Hematopoietic multipotent progenitor cell treated with erythropoietin and hydrocortisone succinate and interleukin-3 and kit ligand, for 17 days (in vitro differentiated cells): ENCODE data around the gene TTC24.
"Not testable (repeated sequence)": the region's sequence is repeated elsewhere in the genome, so short reads cannot be mapped to it uniquely, and the experiment has no call there.

Experiments
- DNase-seq: peaks from one replicate; pipeline ENCODE4 v3.0.0-alpha.2; 2015; ENCODE audit warnings: low spot score

TTC24 gene

DNA sequence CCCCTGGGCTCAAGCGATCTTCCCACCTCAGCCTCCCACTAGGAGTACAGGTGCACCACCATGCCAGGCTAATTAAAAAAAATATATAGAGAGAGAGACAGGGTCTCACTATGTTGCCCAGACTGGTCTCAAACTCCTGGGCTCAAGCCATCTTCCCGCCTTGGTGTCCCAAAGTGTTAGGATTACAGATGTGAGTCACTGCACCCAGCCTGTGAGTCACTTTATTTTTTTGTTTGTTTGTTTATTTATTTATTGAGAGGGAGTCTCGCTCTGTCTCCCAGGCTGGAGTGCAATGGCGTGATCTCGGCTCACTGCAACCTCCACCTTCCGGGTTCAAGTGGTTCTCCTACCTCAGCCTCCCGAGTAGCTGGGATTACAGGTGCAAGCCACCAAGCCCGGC is 8.4 kb downstream of the TTC24 start:
- DNase-seq, result not testable (repeated sequence)

DNA sequence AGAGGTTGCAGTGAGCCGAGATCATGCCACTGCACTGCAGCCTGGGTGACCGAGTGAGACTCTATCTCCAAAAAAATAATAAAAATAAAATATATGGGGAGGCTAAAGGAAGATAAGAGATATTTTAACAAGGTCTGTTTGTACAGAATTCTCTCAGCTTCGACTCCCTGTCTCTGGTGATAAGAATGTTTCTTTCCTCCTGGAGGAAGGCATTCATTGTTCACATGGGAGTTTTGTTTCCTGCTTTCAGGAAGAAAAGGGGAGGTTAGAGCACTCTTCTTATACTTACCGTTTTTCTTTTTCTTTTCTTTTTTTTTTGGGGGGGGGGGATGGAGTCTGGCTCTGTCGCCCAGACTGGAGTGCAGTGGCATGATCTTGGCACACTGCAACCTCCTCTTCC is 10.0 kb downstream of the TTC24 start:
- DNase-seq, result no peak

DNA sequence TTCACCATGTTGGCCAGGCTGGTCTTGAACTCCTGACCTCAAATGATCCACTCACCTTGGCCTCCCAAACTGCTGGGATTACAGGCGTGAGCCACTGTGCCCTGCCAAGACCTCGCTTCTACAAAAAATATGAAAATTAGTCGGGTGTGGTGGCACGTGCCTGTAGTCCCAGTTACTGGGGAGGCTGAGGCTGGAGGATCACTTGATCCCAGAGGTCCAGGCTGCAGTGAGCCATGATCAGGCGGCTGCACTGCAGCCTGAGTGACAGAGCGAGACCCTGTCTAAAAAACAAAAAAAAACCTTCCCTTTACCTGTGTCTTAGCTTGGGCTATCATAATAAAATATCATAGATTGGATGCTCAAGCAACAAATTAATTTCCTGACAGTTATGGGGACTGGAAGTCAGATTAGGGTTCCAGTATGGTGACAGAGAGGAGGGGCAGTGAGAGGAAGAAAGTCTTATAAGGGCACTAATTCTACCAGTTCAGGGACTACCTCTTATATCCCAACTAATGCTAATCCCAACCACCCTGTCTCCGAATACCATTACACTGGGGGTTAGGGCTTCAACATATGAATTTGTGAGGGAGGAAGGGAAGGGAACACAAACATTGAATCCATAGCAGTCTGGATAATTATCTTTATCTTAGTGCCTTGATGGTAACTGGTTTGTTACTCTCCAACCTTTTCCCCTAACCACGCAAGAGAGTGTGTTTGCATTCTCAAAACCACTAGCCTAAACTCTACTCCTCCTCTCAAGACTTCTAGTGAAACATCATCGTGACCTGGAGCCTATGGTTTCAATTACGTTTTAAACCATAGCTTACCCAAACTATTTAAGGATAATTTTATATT is 11.0 kb downstream of the TTC24 start:
- no peak for DNase-seq

DNA sequence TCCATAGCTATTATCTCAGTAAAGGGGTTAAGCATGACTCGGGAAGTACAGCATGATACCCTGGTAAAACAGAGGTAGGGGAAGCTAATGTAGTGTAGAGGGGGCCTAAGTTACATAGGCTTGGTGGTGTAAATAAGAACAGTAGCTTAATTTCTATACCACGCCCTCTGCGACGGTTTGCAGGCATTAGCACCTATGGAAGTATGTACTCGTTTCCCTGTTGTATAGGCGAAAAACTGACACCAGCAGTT is 11.6 kb downstream of the TTC24 start:
- no peak for DNase-seq

DNA sequence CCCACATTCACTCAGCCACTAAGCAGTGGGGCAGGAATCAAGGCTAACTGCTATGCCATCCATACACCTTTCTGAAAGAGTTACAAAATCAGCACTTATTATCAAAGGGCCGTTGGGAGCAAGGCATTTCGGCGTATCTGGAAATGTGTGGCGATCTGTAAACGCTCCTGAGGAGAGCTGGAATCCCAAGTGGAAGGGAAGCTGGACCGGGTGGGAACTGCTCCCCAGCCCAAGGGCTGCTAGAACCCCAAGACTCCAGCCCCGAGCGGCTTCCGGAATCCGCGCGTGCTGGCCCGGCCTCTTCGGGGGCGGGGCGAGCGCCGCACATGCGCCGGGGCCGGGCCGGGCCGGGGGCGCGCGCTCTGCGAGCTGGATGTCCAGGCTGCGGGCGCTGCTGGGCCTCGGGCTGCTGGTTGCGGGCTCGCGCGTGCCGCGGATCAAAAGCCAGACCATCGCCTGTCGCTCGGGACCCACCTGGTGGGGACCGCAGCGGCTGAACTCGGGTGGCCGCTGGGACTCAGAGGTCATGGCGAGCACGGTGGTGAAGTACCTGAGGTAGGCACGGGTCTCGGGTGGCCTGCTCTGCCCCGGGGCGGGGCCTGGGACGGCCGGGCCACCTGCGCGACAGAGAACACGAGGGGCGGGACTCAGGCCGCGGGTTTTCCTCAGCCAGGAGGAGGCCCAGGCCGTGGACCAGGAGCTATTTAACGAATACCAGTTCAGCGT is 12.1 kb downstream of the TTC24 start, which contains the start of gene NAXE:
TSS of gene NAXE (plus strand) at position 345 of the 726 bp plus-strand sequence. CDS start at position 374, 29 bp downstream.
- DNase-seq, result peak; percentile 56

DNA sequence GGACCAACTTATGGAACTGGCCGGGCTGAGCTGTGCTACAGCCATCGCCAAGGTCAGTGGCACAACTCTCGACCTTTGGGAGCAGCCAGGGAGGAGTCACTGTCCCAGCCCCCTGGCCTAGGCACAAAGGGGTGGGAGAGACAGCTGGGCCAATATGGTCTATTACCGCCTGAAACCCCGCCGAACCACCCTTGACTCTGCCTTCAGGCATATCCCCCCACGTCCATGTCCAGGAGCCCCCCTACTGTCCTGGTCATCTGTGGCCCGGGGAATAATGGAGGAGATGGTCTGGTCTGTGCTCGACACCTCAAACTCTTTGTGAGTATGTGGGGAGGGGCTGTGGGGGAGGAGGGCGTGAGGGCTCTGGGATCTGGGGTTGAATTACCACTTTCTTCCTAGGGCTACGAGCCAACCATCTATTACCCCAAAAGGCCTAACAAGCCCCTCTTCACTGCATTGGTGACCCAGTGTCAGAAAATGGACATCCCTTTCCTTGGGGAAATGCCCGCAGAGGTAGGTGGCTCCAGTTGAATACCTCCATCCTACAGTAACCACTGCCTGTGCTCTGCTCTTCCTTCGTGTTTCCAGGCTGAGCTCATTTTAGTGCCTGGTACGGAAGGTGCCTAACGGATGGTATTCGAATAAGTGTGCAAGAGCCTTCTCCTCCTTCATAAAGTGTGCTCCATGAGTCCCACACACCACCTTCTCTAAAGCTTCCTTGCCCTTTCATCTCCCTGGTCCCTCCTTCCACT is 12.8 kb downstream of the TTC24 start:
- DNase-seq, result no peak

DNA sequence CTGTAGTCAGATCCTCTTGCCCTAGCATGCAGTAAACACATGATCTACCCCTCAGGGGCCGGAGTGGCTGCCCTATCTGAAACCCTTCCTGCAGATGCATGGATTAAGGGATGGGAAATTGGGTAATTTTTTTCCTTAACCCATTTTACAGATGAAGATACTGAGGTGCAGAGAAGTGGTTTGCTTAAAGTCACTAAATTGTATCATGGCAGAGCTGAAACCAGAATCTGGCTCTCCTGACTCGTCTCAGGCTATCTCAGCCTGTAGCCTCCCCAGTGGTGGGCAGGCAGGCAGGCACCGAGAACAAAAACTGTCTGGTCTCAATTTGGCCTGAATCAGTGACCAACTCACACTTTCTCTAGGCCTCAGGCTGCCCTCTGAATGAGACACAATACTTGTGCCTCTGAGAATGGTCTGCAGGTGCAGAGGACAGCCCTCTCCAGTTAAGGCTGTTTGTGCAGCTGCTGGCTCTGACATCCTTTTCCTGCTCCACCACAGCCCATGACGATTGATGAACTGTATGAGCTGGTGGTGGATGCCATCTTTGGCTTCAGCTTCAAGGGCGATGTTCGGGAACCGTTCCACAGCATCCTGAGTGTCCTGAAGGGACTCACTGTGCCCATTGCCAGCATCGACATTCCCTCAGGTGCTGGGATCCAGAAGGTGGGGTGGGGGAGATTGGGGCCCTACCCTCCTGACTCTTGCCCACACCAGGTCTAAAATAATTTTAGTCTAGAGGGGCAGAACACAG is 13.6 kb downstream of the TTC24 start:
- DNase-seq, result no peak

DNA sequence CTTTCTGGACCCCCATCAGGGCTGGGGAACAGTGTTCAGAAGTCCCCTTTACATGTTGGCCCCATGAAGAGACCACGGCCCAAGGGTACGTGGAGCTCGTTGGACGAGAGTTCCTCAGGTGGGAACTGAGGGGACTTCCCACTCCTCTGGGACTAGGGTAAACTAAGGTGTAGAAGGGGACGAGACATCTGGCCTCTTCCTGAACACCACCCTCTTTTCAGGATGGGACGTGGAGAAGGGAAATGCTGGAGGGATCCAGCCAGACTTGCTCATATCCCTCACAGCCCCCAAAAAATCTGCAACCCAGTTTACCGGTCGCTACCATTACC is 14.1 kb downstream of the TTC24 start:
- no peak for DNase-seq

DNA sequence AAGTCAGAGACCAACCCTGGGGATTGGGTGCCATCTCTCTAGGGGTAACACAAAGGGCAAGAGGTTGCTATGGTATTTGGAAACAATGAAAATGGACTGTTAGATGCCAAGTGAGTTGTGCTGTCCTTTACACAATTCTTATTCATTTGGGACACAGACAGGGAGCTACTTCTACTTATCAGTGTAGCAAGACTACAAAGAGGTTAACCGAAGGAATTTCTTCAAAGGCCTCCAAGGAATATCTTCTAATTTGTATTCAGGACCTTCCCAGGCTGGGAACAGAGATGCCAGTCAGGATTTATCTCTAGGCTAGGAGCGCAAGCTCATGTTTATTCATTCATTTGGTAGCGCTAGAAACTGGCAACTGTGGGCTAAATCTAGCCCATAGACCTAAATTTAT is 14.7 kb downstream of the TTC24 start:
- DNase-seq, result no peak

DNA sequence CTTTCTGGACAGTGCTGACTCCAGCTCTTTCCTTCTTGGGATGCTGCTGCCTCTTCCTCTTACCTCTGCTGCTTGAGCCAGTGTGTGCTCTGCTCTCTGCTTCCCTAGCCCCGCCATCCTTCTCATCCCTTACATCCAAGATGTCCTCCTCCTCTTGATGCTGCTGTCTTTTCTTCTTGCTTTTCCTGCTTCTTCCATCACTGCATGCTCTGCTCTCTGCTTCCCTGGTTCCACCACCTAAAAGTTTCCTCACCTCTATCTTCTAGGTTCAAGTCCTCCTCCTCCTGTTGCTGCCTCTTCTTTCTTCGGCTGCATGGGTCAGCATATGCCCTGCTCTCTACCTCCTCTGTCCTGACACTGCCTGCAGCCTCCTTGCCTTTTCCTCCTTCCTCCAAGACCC is 15.5 kb downstream of the TTC24 start:
- no peak for DNase-seq

DNA sequence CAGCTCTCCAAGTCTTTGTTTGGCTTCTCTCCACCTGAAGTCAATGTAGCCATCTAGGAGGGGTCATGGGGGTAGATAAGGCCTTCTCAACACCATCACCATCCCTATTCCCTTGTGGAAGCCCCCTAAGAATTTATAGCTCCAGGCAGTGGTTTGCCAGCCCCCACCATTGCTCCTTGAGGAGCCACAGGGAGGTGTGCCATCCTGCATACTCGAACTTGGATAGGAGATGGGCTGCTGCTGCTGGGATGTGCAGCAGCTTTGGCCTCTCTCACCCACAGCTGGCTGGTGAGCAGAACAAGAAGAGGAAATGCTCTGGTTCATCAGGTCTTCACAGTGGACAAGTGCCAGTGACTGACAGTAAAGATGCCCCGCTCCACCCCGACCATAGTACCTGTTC is 16.9 kb downstream of the TTC24 start:
- DNase-seq, result no peak

DNA sequence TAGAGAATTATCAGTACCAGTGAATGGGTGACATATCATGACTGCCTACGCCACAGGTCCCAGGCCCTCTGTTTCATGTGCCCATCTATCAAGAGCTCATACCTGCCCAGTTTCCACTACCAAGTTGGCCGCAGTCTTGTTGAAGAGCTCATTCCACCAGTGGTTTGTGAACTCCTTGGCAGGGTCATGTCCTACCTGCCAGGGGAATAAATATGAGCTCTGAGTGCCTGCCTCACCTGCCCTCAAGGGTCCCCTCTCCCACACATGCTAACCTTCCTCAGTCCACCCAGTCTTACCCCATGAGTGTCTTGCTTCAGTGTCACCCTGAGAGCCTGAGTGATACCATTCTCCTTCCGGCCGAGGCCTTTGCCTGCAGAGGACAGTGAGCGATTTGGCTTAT is 18.6 kb downstream of the TTC24 start:
- DNase-seq, result no peak

DNA sequence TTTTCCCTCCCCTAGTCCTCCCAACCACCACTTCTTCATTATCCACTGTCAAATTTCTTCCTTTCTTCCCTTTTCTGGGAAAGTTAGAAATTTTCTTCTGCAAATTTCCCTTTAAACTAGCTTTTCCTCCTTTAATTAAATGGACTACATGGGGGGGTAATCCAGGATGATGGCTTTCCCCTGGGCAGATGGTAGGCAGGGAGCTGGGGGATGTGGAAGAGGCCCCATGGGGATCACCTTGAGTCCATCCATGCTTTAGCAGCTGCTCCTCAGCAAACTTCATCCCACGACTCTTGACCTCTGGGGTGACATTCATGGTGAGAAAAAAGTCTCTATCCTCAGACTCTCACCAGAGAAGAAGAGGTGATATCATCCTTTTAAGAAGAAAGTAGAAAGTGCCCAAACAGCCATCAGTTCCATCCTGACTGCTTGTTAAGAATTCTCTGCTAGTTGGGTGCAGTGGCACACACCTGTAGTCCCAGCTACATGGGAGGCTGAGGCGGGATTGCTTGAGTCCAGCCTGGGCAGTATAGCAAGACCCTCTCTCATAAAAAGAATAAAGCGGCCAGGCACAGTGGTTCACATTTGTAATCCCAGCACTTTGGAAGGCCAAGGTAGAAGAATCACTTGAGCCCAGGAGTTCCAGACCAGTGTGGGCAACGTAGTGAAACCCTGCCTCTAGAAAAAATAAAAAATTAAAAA is 19.4 kb downstream of the TTC24 start:
- no peak for DNase-seq

DNA sequence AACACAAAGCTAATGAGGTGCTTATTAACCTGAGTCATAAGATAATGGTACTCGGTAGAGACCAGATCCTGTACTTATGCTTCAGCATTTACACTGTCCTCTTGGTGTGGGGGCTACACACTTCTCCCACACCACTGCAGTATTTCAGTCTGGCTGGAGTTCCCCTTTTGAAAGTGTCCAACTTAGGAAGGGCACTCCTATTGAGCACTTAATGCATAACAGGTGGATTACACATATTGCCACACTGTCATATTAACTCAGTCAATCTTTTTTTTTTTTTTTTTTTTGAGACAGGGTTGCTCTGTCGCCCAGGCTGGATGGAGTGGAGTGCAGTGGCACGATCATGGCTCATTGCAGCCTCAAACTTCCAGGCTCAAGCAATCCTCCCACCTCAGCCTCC is 20.3 kb downstream of the TTC24 start:
- DNase-seq, result no peak

DNA sequence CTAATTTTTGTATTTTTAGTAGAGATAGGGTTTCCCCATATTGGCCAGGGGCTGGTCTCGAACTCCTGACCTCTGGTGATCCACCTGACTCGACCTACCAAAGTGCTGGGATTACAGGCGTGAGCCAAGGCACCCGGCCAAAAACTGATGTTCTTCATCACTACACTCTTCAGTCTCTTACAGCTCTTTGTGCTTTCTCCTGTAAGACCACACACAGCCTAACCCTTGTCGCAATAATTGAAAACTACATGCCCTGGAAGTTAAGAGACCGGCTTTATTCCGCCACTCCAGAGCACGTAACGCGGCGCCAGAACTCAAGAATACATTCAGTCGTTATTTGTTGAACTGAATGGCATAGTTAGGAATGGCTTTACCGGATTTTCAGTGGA is 21.2 kb downstream of the TTC24 start:
- DNase-seq, result no peak

DNA sequence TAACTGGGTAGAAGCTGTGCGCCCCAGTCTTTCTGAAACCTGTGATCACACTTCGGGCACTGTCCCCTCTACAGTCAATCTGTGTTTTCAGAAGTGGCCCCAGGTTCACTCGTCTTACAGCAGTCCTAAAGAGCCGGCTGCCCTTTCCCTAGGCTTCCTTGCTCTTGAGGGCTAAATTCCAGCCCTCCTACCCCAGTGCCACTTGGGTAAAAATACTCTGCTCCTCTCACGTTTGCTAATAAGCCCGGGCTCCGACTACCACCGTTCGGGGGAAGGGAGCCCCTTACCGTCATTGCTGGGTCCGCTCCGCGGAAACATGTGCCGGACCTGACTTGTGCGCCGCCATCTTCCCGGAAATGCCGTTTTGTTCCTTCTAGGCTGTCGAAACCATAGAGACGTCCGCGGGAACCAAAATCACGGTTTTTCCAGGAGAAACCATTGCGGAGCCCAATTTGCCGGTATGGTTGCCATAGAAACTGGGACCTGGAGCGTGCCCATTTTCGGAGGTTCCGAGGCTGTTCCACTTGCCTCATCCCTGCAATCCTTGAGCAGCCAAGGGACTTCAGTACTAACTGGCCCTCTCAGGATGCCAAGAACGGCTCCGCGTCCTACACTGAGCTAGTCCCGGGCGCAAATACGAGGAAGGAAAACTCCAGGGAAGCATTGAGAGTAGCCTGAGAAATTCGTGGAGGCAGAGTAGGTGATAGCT is 21.8 kb downstream of the TTC24 start, which contains the start of gene GPATCH4:
TSS of gene GPATCH4 (minus strand) at position 358 of the 709 bp plus-strand sequence.
- DNase-seq, result peak; percentile 68

DNA sequence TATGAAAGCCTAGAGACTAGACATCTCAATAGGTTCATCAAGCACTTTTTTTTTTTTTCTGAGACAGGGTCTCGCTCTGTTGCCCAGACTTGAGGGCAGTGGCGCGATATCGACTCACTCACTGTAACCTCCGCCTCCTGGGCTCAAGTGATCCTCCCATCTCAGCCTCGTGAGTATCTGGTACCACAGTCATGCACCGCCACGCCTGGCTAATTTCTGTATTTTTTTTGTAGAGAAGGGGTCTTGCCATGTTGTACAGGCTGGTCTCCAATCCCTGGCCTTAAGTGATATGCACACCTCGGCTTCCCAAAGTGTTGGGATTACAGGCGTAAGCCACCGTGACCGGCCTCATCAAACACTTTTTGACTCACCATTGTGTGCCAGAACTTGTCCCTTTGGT is 22.4 kb downstream of the TTC24 start:
- DNase-seq, result no peak

DNA sequence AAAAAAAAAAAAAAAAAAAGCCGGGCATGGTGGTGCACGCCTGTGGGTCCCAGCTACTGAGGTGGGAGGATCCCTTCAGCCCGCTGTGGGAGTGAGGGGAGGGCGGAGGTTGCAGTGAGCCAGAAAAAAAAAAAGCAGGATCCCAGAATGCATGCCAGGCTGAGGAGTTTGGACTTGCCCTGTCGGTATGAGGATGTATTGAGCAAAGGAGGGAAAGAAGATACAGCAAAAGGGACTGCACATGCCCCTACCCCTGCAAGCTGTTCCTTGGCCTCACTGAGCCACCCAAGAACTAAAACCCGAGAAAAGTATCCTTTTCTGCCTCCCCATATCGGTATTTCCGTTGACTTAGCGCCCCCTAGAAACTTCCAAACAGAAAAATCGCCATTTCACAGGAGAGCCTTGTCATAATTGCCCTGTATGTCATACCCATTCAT is 23.1 kb downstream of the TTC24 start:
- DNase-seq, result no peak

DNA sequence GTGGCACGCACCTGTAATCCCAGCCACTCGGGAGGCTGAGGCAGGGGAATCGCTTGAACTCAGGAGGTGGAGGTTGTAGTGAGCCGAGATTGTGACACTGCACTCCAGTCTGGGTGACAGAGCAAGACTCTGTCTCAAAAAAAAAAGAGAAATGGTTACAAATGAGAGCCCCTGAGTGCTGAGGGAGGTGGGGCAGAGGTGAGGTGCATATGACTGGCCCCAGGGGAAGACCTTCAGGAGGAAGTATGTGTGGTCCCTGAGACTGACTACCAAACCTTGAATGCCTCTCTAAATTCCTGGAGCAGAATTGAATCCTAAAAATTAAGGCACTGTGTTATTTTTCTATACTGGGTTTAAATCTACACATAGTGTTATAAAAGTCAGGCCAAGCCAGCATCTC is 27.8 kb downstream of the TTC24 start:
- not testable (repeated sequence) for DNase-seq

DNA sequence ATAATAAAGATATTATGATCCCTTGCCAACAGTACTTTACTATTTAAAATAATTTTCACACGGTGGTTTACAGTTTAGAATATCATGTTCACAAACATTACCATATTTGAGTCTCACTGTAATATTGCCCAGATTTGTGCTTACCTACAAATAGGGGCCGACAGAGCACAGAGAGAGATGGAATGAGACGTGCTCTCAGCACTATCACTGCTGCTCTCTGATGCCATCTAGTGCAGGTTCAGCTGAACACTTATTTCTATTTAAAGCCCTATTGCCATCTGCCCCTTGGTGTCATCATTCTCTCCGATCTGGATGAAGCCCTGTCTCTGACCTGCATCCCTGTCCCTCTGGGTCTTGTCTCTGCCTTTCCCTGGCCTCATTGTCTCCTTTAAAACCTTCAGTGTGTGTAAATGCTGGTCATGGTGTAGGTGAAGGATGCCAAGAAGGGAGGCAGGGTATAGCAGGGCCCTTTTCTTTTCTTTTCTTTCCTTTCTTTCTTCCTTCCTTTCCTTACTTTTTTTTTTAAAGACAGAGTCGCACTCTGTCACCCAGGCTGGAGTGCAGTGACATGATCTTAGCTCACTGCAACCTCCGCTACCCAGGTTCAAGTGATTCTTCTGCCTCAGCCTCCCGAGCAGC is 28.6 kb downstream of the TTC24 start:
- DNase-seq, result peak; percentile 70
